ENCODE results near the gene ZNF532. TPM values are rescaled to one million over a fixed set of nuclear protein-coding genes. Genes with fewer than 3 reads are reported as not detected.
"Not testable (repeated sequence)": the region's sequence is repeated elsewhere in the genome, so short reads cannot be mapped to it uniquely, and the experiment has no call there.

Gene ZNF532
- total RNA-seq, 1 donor from 2014 or later, result 49.4 TPM

DNA sequence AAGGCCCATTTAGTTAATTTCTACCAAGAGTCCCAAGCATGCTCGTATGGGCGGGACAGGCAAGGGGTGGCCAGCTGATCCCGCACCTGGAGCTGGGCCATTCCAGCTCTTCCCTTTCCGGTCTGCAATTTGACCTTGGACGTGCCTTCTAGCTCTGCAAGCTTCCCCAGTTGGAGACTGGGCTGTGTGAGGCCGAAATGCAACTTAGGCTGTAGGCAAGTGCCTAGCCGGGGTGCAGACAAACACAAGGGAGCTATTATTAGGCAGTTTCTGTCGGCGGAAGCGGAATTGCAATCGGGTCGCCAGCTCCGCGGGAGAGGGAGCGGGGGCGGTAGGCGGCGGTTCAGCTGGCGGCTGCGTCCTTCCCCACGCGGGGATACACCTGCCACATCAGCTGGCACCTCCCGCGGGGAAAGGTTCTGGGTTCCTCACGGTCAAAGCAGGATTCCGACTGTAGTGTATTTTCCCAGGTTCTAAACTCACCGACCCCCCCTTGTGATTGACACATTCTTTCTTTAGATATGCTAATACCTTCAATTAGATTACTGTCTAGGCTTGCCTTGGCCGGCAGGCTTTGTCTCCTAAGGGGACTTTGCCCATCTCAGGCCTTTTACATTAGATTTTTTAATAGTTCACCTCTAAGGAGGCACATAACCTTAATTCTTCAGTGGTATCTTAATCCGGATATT is 17.1 kb upstream of the ZNF532 start:
- DNase-seq (ENCODE audit: low read depth), result no peak

DNA sequence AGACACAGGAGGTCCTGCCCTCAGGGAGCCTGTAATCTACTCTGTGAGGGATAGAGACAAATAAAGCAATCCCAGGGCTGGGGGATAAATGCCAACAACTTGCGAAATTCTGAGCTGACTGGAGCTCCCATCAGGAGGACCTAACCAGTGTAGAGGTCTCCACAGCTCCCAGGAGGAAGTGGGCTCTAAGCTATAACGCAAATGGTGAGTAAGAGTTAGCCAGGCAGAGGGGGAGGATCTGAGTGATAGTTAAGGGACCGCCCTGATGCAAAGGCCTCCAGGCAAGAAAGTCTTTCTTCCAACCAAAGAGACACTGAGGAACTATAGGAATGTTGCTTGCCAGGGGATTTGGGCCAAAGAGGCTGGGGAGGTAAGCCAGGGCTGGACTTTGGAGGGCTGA is 16.0 kb upstream of the ZNF532 start:
- DNase-seq (ENCODE audit: low read depth), result no peak

DNA sequence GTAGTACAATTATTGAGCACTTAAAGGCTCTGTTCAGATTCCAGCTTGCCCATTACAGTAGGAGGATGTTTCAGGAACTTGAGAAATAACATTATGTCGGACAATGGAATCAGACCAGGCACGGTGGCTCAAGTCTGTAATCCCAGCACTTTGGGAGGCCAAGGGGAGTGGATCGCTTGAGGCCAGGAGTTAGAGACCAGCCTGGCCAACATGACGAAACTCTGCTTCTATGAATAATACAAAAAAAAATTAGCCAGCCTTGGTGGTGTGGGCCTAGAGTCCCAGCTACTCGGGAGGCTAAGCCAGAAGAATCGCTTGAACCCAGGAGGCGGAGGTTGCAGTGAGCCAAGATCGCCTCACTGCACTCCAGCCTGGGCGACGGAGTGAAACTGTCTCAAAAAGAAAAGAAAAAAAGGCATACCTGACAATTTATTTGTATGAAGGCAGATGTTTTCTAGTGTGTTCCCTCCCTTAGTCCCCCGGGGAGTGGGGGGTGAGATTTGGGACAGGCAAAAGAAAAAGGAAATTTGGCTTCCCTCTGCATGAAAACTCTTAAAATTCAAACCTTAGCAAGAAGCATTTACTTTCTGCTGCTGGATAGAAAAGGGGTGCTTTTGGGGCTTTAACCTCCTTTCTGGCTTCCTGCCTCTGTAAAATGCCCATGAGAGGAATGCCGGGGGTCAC is 13.7 kb upstream of the ZNF532 start:
- no peak for DNase-seq (ENCODE audit: low read depth)

DNA sequence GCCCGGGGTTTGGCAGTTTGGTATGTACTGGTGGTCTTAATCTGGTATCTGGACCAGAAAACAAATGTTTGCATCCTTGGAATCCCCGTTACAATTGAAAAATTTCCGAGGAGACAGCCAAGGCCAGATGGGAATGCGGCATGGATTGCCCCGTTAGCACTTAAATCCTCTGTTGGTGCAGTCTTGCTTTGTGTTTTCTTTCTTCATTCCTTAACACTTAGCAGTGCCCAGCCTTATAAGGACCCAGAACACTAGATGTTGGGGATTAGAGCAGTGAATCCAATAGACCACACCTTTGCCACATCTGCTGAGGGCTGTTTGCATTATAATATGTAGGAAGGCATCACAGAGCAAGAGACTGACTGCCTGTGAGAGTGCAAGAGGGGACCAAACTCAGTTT is 12.8 kb upstream of the ZNF532 start:
- no peak for DNase-seq (ENCODE audit: low read depth)

DNA sequence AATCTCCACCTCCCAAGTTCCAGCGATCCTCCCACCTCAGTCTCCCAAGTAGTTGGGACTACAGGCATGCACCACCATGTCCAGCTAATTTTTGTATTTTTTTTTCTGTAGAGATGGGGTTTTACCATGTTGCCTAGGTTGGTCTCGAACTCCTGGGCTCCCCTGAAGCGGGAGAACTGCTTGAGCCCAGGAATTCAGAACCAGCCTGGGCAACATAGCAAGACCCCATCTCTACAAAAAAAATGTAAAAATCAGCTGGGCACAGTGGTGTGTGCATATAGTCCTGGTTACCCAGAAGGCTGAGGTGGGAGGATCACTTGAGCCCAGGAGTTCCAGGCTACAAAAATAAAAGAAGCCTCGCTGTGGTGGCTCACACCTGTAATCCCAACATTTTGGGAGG is 12.0 kb upstream of the ZNF532 start:
- no peak for DNase-seq (ENCODE audit: low read depth)

DNA sequence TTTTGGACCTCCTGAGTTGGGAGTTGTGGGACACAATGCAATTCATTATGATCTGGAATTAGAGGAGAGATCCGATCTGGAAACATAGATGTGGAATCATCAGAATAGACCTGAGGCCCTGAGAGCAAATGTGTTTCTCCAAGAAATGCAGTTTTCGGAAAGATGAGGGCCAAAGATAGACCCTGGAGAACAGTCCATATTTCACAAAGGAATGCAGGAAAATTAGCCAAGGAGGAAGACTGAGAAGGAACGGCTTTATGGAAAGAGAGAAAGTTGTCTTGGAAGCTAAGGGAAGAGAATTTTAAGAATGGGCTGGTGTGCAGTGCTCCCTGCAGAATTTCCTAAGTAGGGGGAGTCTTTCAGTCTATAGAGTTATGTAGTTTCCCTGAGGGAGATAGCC is 11.1 kb upstream of the ZNF532 start:
- no peak for DNase-seq (ENCODE audit: low read depth)

DNA sequence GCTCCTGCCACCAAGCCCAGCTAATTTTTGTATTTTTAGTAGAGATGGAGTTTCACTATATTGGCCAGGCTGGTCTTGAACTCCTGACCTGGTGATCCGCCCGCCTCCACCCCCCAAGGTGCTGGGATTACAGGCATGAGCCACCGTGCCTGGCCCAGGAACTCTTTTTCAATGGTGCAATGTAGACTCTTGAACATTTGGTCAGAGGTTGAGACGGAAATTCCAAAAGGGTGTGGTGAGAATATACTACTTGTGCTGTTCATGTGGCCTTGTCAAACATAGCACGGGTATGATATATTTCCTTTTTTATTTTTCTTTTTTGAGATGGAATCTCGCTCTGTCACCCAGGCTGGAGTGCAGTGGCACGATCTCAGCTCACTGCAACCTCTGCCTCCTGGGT is 9.2 kb upstream of the ZNF532 start:
- not testable (repeated sequence) for DNase-seq (ENCODE audit: low read depth)

DNA sequence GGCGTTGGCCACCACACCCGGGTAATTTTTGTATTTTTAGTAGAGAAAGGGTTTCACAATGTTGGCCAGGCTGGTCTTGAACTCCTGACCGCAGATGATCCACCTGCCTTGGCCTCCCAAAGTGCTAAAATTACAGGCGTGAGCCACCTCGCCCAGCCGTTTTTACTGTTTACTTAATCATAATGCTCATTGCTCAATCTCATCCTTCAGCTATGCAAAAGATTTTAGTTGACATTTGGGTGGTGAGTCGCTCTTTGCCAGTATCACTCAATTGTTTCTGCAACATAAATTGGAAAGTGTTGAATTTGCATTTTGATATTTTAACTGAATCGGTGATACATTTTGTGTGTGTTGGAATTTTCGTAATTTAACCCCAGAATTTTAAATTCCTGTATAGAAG is 7.8 kb upstream of the ZNF532 start:
- DNase-seq (ENCODE audit: low read depth), result peak; percentile 21

DNA sequence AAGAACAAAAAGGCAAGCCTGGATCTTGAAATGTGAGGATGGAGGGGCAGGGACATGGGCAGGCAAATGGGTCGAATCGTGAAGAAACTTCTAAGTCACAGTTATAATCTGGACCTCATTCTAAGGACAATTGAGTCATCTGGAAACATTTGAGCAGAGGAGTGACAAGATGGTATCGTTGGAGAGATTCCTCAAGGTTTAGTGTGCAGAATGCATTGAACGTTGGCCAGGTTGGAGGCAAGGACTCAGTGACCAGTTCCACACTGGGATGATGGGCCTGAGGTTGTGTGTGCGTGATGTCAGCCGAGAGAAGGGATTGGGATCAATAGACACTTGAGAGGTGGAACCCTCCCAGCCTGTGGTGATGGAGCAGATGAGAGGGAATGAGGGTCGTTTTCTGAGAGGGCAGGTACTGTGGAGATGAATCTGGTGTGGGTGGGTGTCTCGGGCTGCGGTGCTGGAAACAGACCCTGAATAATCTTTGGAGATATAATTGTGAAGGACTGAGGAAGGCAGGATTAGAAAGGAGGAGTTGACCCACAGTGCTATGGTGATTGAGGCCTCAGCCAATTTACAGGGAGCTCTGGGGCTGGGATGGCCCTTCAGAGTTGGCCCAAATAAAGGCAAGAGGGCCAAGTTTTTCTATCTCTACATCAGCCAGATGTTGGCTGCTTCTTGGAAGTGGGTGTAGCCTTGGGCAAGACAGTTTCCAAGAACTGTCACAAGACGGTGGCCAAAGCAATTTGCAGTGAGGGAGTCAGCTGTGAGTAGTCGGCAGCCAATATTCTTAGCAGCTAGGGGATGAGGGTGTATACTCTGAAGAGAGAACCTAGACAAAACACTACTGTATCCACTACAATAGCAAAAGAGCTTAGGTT is 5.8 kb upstream of the ZNF532 start:
- no peak for DNase-seq (ENCODE audit: low read depth)

DNA sequence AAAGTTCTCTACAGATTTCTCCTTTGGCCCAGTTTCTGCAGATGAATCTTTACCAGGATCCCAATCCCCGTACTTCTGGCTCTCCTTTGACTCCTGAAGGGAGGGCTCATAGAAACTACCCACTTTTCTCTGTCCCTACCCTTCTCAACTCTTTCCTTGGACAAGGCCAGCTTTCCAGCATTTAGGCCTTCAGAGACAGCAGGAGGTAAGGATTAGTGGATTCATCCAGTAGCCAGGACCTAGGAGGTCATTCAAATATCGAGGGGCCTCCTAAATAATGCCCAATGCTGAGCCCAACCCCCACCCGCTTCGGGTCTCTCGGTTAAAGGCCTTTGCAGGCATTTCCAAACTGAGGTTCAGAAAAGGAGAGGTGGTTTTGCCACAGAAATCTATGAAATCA is 4.8 kb upstream of the ZNF532 start:
- DNase-seq (ENCODE audit: low read depth), result no peak

DNA sequence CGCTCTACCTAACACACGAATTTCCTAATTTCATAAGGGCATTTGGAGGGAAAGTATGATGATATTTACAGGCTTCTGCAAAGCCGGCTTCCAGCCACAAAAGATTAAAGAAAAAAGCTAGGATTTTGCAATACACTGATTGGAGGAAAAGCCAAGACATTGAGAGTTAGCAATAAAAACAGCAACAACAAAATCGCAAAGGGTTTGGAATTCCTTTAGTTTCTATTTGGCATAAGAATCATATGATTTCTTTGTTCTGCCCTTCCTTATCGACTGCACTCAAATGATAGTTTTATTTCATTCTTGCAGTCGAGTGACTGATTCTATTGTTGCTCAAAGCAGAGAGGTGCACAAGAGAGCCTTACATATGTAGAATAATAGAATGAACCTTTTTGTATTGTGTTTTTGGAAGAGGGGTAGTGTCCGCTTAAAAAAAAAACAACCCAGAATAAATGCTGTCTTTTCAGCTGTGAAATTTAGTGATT is 3.9 kb upstream of the ZNF532 start:
- DNase-seq (ENCODE audit: low read depth), result no peak

DNA sequence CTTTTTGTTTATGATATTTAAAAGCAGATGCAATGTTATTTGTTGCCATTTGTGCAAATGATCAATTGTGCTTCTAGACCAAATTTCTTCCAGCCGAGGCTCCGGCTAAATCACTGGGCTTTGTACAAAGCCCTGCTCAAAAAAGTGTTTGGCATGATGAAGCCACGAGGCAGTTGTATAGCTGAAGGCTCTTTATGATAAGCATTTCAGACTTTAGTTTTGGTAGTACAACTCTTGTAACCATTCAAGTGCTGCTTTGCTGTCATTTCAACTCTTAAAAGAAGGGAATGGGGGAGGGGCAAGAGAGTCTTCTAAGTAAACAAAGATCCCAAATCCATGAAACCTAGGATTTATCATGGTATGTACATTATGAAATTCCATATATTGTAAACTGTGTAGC is 3.3 kb upstream of the ZNF532 start:
- DNase-seq (ENCODE audit: low read depth), result no peak

DNA sequence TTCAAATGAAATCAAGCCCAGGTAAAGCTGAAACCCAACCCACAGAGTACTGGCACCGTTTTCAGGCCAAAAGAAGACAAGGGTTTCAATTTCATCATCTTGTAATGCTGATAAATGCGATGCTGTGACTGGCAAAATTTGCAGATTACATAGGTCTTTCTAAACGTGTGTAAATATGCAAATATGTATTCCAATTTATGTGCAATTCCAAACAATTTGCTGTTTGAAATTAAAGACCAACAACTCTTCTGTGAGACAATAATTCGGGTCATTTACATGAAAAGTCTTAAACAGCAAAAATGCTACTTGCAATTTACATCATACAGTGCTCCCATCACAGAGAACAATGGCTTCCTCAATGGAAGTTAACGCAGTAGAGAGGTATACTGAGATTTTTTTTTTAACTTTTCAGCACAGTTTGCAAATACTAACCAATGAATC is 2.8 kb upstream of the ZNF532 start:
- no peak for DNase-seq (ENCODE audit: low read depth)

DNA sequence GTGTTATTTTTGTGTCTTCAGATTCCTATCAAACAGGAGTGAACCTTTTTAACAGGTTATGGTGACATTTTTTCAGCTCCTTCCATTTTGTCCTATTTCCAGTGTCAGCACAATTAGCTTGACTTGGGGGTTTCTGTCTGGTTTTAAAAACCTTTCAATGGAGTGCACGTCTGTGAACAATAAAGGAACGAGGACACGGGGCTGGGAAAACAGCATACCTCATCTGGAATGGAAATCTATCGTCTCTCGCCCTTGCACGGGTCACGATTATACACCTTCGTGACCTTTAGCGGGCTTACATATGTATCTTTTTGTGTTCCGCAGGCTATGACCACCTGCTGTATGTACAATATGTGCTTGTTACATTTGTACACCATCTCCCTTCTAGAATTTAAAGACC is 2.3 kb upstream of the ZNF532 start:
- DNase-seq (ENCODE audit: low read depth), result no peak

DNA sequence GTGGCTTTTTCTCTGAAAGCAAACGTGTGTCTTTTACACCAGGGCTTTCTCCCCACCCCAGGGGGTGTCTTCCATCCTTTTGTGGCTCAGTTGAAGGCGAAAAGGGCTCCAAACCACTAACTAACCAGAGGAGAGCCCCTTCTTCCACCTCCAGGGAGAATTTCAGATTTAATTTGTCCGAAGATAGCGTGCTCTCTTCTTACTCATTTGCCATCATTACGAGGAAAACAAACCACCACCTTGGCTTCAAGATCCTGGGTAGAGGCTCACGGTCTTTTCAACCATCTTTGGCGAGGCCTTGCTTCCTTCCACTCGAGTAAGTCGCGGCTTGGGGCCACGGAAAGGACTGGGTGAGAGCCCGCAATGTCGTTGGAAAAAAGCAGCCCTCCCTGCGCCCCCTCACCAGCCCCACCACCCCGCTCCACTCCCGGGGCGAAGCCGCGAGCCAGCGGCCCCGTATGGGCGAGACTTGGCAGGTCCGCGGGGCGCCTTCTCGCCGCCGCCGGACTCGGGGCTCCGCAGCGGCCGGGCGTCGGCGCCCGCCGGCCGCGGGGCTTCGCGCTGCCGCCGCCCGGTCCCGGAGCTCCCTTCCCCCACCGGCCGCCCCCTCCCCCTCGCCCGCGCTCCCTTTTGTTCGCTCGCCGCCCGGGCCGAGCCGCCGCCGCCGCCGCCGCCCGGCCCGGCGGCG is 1.7 kb upstream of the ZNF532 start:
- DNase-seq (ENCODE audit: low read depth), result peak; percentile 72

DNA sequence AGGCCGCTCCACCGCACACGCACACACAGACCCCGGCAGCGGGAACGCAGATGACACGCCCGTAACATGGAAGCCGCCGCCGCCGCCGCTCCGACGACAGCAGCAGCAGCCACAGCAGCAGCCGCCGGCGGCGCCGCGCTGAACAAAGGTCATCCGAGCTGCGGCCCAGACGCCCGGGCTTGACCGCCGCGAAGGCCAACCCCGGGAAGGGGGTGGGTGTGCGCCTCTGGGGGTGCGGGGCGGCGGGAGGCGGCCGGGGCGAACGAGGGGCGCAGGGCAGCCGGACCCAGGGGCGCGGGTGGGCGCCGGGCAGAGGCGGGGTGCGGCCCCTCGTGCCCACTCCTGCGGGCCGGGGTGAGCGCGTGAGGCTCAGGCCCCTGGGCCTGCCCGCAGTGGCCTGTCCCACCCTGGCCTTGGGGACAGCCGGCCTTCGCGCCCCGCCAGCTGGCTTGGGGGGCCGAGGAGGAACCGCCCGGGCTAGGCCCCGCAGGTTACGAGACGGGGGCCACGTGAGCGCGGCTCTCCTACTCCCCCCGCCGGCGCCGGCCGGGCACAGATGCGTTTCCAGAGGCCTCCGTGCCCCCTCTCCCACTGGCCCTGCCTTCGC is 1.0 kb upstream of the ZNF532 start:
- peak; percentile 55 for DNase-seq (ENCODE audit: low read depth)

DNA sequence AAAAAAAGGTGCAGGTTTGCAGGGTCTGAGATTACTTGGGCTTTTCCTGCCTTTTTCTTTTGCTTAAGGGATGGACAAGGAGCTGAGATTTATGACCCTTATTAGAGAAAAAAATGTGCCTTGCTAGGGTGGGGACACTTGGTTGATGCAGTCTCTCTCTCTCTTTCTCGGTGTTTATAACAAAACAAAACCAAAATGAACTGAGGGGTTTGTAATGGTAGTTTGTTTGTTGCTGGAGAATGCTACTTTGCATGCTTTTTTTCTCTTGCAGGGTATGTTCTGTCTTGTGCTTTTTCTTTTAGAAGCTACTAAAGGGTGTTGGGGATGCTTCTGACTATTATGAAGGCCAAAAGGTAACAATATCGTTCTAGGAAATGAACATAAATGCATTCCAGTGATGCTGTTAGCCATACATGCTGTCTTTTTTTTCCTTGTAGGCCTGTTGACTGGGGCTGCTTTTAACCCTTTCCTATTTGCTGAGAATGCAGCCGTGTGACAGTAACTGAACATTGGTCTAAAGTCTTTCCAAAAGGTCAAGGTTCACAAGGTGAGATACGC is 435 bp downstream of the ZNF532 start:
- DNase-seq (ENCODE audit: low read depth), result no peak

DNA sequence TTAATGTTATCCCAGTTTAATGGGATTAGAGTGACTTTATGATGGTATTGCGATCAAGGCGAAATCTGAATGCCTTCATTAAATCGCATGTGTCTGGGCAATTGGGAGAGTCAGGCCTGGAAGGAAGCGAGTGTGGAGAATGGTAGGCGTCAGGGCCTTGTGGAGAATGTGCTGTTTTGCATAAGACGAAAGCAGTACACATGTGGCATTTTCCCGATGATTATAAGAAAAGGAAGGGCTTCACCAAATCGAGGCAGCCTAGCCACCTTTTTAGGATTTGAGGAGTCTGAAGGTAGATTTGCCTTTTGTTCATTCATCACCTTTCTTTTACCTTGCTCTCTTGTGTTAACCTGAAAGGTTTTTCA is 1.0 kb downstream of the ZNF532 start:
- DNase-seq (ENCODE audit: low read depth), result no peak

DNA sequence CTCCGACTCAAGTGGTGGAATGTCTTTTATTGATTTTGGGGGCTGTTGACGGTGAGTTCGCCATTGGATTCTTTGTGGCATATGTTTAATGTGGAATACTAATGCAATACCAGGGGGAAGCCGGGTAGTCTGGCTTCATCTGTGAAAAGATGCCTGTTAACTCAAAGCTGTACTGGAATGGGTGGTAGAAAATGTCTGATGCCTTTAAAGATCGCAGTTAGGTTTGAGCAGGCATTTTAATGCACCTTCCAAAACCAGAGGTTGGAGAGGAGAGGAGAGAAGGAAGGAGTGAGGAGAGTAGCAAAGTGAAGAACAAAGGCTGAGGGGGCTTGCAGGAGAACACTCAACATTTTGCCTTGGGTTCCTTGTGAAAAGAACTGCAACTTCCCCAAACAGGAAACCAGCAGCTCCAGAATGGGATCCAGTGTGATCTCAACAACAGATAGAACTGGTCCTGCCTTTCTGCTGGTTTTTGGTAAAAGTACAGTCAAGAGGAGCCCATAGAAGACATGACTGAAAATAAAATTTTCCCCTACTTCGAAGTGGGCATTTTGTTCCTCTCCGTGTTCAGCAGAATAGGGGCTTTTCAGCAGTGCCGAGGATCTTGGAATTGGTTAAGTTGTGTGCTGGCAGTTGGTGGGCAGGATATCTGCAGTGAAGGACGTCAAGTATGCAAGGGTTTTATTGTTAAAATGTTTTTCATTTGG is 1.5 kb downstream of the ZNF532 start:
- no peak for DNase-seq (ENCODE audit: low read depth)

DNA sequence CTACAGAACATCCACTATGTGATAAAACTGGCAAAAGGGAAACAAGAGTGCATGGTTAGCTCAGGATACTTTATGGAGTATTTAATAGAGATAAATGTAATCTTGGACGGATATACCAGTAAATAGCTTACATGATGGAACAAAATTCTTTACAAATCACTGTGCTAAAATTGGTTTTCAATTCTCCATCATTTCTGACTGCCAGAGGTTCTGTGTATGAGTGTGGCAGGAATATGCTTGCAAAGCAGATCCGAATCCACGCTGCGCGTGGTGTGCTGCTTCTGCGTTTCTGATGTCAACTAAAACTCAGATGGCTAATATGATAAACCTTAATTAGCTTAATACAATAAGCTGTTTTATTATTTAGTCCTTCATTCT is 2.1 kb downstream of the ZNF532 start:
- no peak for DNase-seq (ENCODE audit: low read depth)
